BLaER1 treated with 17β-estradiol and CSF1 and Interleukin-3, amounts not matched to agents 10 nM and 100 nM (cell line): Measurements from ENCODE around the gene PDGFD.

ENCODE experiments used
- H3K27ac ChIP-seq, 11 experiments: shearing (Covaris generic); formaldehyde crosslinking; 2 replicates each; pipeline ENCODE4 v1.8.1; 2022
- H3K27me3 ChIP-seq, 11 experiments: shearing (Covaris generic); formaldehyde crosslinking; 2 replicates each; pipeline ENCODE4 v1.8.1; 2022
- H3K36me3 ChIP-seq, 11 experiments: shearing (Covaris generic); formaldehyde crosslinking; 2 replicates each; pipeline ENCODE4 v1.8.1; 2022
- H3K4me1 ChIP-seq, 10 experiments: shearing (Covaris generic); formaldehyde crosslinking; 2 replicates each; pipeline ENCODE4 v1.8.1; 2022
- H3K4me2 ChIP-seq, 11 experiments: shearing (Covaris generic); formaldehyde crosslinking; 2 replicates each; pipeline ENCODE4 v1.8.1; 2022
- H3K4me3 ChIP-seq, 10 experiments: shearing (Covaris generic); formaldehyde crosslinking; 2 replicates each; pipeline ENCODE4 v1.8.1; 2022
- H3K9ac ChIP-seq, 11 experiments: shearing (Covaris generic); formaldehyde crosslinking; 2 replicates each; pipeline ENCODE4 v1.8.1; 2022
- H3K9me3 ChIP-seq, 11 experiments: shearing (Covaris generic); formaldehyde crosslinking; replicated peaks in 1 of 11; 2 replicates each; pipeline ENCODE4 v1.8.1; 2022
- H4K20me1 ChIP-seq, 11 experiments: shearing (Covaris generic); formaldehyde crosslinking; 2 replicates each; pipeline ENCODE4 v1.8.1; 2022
- Cebpa-rat ChIP-seq, 11 experiments: shearing (Covaris generic); IDR thresholded peaks; 2 replicates each; pipeline ENCODE4 v1.8.1; 2022

The PDGFD gene

GRCh38 chr11:103892603-103893002, 271.3 kb downstream of the PDGFD start:
- H3K27ac ChIP-seq = no peak overlapping the region
- H3K4me3 ChIP-seq = no peak overlapping the region
- H3K27me3 ChIP-seq = no peaks in the 10 kb centered on the region
- no peaks in the 10 kb centered on the region for H3K36me3 ChIP-seq
- peaks cover 5 to 16% (median 11%) of the 10 kb centered on the region in 11 experiments; a peak in 20 of 22 replicates for H3K9me3 ChIP-seq
- H3K4me1 ChIP-seq = peaks cover 18 to 46% (median 36%) of the 10 kb centered on the region in 10 experiments
- TF ChIP-seq Cebpa-rat (IDR thresholded peaks at IDR 0.05) = no peak
- no peaks in the 10 kb centered on the region for H4K20me1 ChIP-seq
- H3K4me2 ChIP-seq = peak overlapping the region in 8 of 11 experiments; percentile 6 to 44 (median 14); a peak in 6 of 22 replicates
- H3K9ac ChIP-seq = no peak overlapping the region

- Histone ChIP-seq H3K36me3 (no peaks in the 10 kb centered on the region), H3K4me1 (peaks cover 24 to 47% (median 37%) of the 10 kb centered on the region in 10 experiments), H3K9ac (no peak overlapping the region), H3K4me2 (no peak overlapping the region), H3K9me3 (peaks cover 5 to 16% (median 11%) of the 10 kb centered on the region in 11 experiments; a peak in 20 of 22 replicates), H3K27me3 (no peaks in the 10 kb centered on the region), H4K20me1 (no peaks in the 10 kb centered on the region), H3K27ac (no peak overlapping the region), H3K4me3 (no peak overlapping the region)
- no peak for TF ChIP-seq Cebpa-rat (IDR thresholded peaks at IDR 0.05)
These were observed 273.3 kb downstream of the PDGFD start for GRCh38 chr11:103890654-103891053.

GRCh38 chr11:103889679-103890078, 274.3 kb downstream of the PDGFD start:
- Histone ChIP-seq H3K27ac (no peak overlapping the region), H3K4me3 (no peak overlapping the region), H3K27me3 (no peaks in the 10 kb centered on the region), H3K9me3 (peaks cover 5 to 16% (median 11%) of the 10 kb centered on the region in 11 experiments; a peak in 20 of 22 replicates), H3K4me1 (peaks cover 27 to 43% (median 36%) of the 10 kb centered on the region in 10 experiments), H3K4me2 (no peak overlapping the region), H3K9ac (no peak overlapping the region), H3K36me3 (no peaks in the 10 kb centered on the region), H4K20me1 (no peaks in the 10 kb centered on the region)
- no peak for TF ChIP-seq Cebpa-rat (IDR thresholded peaks at IDR 0.05)

DNA sequence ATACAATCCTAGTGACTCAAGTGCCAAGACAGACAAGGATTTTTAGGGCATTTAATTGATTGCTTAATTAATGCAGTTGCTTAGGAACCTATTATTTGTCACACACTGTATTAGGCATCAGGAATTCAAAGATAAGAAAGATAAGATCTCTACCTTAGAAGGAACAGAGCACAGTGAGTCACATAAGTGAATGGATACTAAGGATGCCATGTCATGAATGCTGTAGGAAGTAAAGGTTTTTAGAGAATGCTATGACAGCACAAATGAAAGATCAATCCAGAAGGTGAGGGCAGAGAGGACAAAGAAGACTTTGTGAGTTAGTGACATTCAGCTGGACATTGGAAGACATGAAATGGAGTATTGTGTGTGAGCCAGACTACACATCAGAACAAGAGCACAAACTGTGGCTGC, 275.4 kb downstream of the PDGFD start:
- peaks cover 27 to 46% (median 39%) of the 10 kb centered on the region in 10 experiments for H3K4me1 ChIP-seq
- peaks cover 5 to 16% (median 11%) of the 10 kb centered on the region in 11 experiments; a peak in 20 of 22 replicates for H3K9me3 ChIP-seq
- no peaks in the 10 kb centered on the region for H4K20me1 ChIP-seq
- H3K4me2 ChIP-seq = peak overlapping the region in 2 of 11 experiments; percentile 61 to 80; a peak in 1 of 22 replicates
- H3K4me3 ChIP-seq = no peak overlapping the region
- TF ChIP-seq Cebpa-rat (IDR thresholded peaks at IDR 0.05) = no peak
- no peak overlapping the region for H3K9ac ChIP-seq
- no peaks in the 10 kb centered on the region for H3K36me3 ChIP-seq
- no peaks in the 10 kb centered on the region for H3K27me3 ChIP-seq
- H3K27ac ChIP-seq = no peak overlapping the region

DNA sequence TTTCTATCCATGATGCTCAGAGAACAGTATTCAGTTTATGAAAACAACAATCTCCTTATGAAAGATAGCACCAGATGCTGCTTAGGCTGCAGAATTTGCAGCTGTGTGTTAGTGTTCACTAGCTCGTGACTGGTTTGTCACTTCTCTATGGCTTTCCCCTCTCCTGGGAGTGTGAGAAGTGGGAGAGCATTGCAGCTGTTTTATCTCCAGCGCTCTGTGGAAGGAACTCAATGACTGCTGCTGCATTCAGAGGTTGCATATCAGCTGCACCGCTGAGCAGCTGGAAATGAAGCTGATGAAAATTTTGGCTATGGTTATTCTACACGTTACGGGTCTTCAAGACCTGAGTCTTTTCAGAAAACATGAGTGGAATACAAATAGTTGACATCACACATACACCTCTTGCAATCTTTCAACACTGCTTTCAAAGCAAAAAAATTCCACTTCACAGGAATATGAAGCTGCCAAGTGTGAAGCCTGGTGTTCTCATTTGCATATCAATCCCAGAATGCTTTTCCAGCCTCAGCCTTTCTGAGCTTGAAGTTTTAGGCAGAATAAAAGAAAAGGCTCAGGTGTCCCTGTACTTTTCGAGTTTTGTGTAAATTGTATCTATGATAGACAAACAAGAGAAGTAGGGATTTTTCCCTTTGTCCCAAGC, 276.8 kb downstream of the PDGFD start:
- H3K27ac ChIP-seq = peak overlapping the region in 5 of 11 experiments; percentile 21 to 65 (median 48); a peak in 9 of 22 replicates
- H3K36me3 ChIP-seq = no peaks in the 10 kb centered on the region
- peak overlapping the region; percentile 50 to 80 (median 66) for H3K4me2 ChIP-seq
- peaks cover 5 to 16% (median 11%) of the 10 kb centered on the region in 11 experiments; a peak in 20 of 22 replicates for H3K9me3 ChIP-seq
- H4K20me1 ChIP-seq = no peaks in the 10 kb centered on the region
- TF ChIP-seq Cebpa-rat (IDR thresholded peaks at IDR 0.05) = peak in 2 of 11 experiments; percentile 49 to 52; a peak in 1 of 22 replicates
- peaks cover 26 to 45% (median 32%) of the 10 kb centered on the region in 10 experiments for H3K4me1 ChIP-seq
- H3K4me3 ChIP-seq = no peak overlapping the region
- H3K9ac ChIP-seq = peak overlapping the region in 4 of 11 experiments; percentile 4 to 29 (median 18); a peak in 5 of 22 replicates
- H3K27me3 ChIP-seq = no peaks in the 10 kb centered on the region

- no peaks in the 10 kb centered on the region for H3K36me3 ChIP-seq
- H3K9ac ChIP-seq = no peak overlapping the region
- H4K20me1 ChIP-seq = no peaks in the 10 kb centered on the region
- H3K27me3 ChIP-seq = no peaks in the 10 kb centered on the region
- H3K27ac ChIP-seq = no peak overlapping the region
- TF ChIP-seq Cebpa-rat (IDR thresholded peaks at IDR 0.05) = no peak
- peaks cover 26 to 62% (median 37%) of the 10 kb centered on the region in 10 experiments for H3K4me1 ChIP-seq
- no peaks in the 10 kb centered on the region; a peak in 1 of 22 replicates for H3K9me3 ChIP-seq
- no peak overlapping the region; a peak in 1 of 22 replicates for H3K4me2 ChIP-seq
- H3K4me3 ChIP-seq = no peak overlapping the region
These were observed 280.1 kb downstream of the PDGFD start for GRCh38 chr11:103883856-103884255.

GRCh38 chr11:103883291-103883690, 280.7 kb downstream of the PDGFD start:
- no peak overlapping the region for H3K4me3 ChIP-seq
- peaks cover 26 to 61% (median 35%) of the 10 kb centered on the region in 10 experiments for H3K4me1 ChIP-seq
- H3K27me3 ChIP-seq = no peaks in the 10 kb centered on the region
- H3K9me3 ChIP-seq = peaks cover 0 to 5% (median under 1%) of the 10 kb centered on the region in 11 experiments; a peak in 5 of 22 replicates
- H3K9ac ChIP-seq = no peak overlapping the region
- no peaks in the 10 kb centered on the region for H3K36me3 ChIP-seq
- no peaks in the 10 kb centered on the region for H4K20me1 ChIP-seq
- no peak overlapping the region for H3K4me2 ChIP-seq
- no peak for TF ChIP-seq Cebpa-rat (IDR thresholded peaks at IDR 0.05)
- no peak overlapping the region for H3K27ac ChIP-seq

- Histone ChIP-seq H3K27me3 (no peaks in the 10 kb centered on the region), H4K20me1 (no peaks in the 10 kb centered on the region), H3K4me3 (no peak overlapping the region), H3K27ac (no peak overlapping the region), H3K4me2 (peak overlapping the region in 2 of 11 experiments; percentile 30 to 42; a peak in 5 of 22 replicates), H3K4me1 (peaks cover 13 to 47% (median 21%) of the 10 kb centered on the region in 10 experiments), H3K9ac (no peak overlapping the region), H3K36me3 (no peaks in the 10 kb centered on the region), H3K9me3 (peaks cover 0 to 17% (median 5%) of the 10 kb centered on the region in 11 experiments; a peak in 6 of 22 replicates)
- no peak for TF ChIP-seq Cebpa-rat (IDR thresholded peaks at IDR 0.05)
These were observed 282.4 kb downstream of the PDGFD start for GRCh38 chr11:103881584-103881983.

DNA sequence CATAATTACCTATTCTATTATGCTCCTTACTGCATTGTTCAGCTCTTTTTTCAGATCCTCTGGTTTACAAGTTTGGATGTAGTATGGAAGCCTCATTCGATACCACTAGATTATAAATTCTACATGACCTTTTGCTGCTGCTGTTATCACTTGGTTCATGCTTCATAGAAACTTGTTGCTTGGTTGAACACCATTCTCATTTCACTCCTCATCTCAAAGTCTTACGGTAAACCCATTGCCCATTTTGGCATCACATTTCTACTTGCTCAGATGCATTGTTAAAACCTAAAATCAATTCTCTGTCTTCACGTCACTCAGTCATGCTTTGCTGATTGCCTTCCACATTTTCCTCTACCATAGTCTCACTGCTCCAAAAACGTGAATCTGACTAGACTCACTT, 283.0 kb downstream of the PDGFD start:
- H3K4me2 ChIP-seq = peak overlapping the region in 7 of 11 experiments; percentile 6 to 42 (median 28); a peak in 8 of 22 replicates
- H3K4me1 ChIP-seq = peaks cover 12 to 47% (median 21%) of the 10 kb centered on the region in 10 experiments
- peaks cover 0 to 17% (median 5%) of the 10 kb centered on the region in 11 experiments; a peak in 6 of 22 replicates for H3K9me3 ChIP-seq
- H3K36me3 ChIP-seq = no peaks in the 10 kb centered on the region
- H3K9ac ChIP-seq = no peak overlapping the region
- H3K27ac ChIP-seq = no peak overlapping the region
- H3K27me3 ChIP-seq = no peaks in the 10 kb centered on the region
- no peak for TF ChIP-seq Cebpa-rat (IDR thresholded peaks at IDR 0.05)
- no peak overlapping the region for H3K4me3 ChIP-seq
- no peaks in the 10 kb centered on the region for H4K20me1 ChIP-seq
